CD4-positive, alpha-beta memory T cell (primary cell): Measurements from ENCODE around the gene SPAG8. TPM values are rescaled to one million over a fixed set of nuclear protein-coding genes. Genes with fewer than 3 reads are reported as not detected.

ENCODE experiments used
- CTCF ChIA-PET: fragments of 350-600 bp; sonication (Branson Sonifier 250); formaldehyde crosslinking; loops from one replicate; lab custom pipeline; 2021; ENCODE audit warnings: inconsistent platforms; ENCODE audit not compliant: partially characterized antibody; lab: Charles Lee
- POLR2A ChIA-PET: fragments of 350-600 bp; sonication (Branson Sonifier 250); formaldehyde crosslinking; loops from one replicate; lab custom pipeline; 2021; ENCODE audit not compliant: partially characterized antibody; lab: Charles Lee
- DNase-seq, 5 donors: peaks; one replicate each; pipeline versions ENCODE4 v3.0.0 to v3.0.0-alpha.2; 2020 to 2022; ENCODE audit warnings: mixed read lengths in 1 of 5
- H3K27ac ChIP-seq: one replicate; pipeline ENCODE4 v1.7.0; 2013; ENCODE audit warnings: low read depth, low read length
- H3K27me3 ChIP-seq: 2 replicates; pipeline ENCODE4 v1.7.0; 2013; ENCODE audit warnings: mild to moderate bottlenecking, low read length, moderate library complexity; ENCODE audit not compliant: insufficient read depth
- H3K36me3 ChIP-seq: 2 replicates; pipeline ENCODE4 v1.7.0; 2013; ENCODE audit warnings: mild to moderate bottlenecking, low read length, moderate library complexity; ENCODE audit not compliant: insufficient read depth
- H3K4me1 ChIP-seq: 2 replicates; pipeline ENCODE4 v1.7.0; 2013; ENCODE audit warnings: mild to moderate bottlenecking, low read length, moderate library complexity; ENCODE audit not compliant: insufficient read depth
- H3K4me3 ChIP-seq, 2 donors: one replicate each; pipeline ENCODE4 v1.7.0; 2013; ENCODE audit warnings: low read length in 2 of 2, mild to moderate bottlenecking in 1 of 2
- H3K9me3 ChIP-seq, 2 donors: one replicate each; pipeline ENCODE4 v1.7.0; 2013; ENCODE audit warnings: low read length in 2 of 2, control low read depth in 1 of 2; ENCODE audit not compliant: control insufficient read depth in 1 of 2
- H3K27ac Mint-ChIP-seq, 7 donors: one replicate each; pipeline ENCODE4 v1.8.0; 2020 to 2021; ENCODE audit warnings: mixed read lengths in 7 of 7, mild to moderate bottlenecking in 6 of 7, inconsistent platforms in 3 of 7, moderate library complexity in 3 of 7
- H3K27me3 Mint-ChIP-seq, 2 donors: one replicate each; pipeline ENCODE4 v1.8.0; 2020 to 2021; ENCODE audit warnings: mixed read lengths in 2 of 2
- H3K36me3 Mint-ChIP-seq, 2 donors: one replicate each; pipeline ENCODE4 v1.8.0; 2020 to 2021; ENCODE audit warnings: mixed read lengths in 2 of 2, inconsistent platforms in 1 of 2, mild to moderate bottlenecking in 1 of 2
- H3K4me1 Mint-ChIP-seq, 4 donors: one replicate each; pipeline ENCODE4 v1.8.0; 2020 to 2021; ENCODE audit warnings: mixed read lengths in 4 of 4, mild to moderate bottlenecking in 1 of 4
- H3K4me3 Mint-ChIP-seq, 8 donors: one replicate each; pipeline ENCODE4 v1.8.0; 2020 to 2021; ENCODE audit warnings: mixed read lengths in 8 of 8, mild to moderate bottlenecking in 7 of 8, moderate library complexity in 6 of 8, inconsistent platforms in 3 of 8
- H3K9me3 Mint-ChIP-seq, 8 donors: one replicate each; pipeline ENCODE4 v1.8.0; 2020 to 2021; ENCODE audit warnings: mixed read lengths in 8 of 8, mild to moderate bottlenecking in 5 of 8, inconsistent platforms in 3 of 8, moderate library complexity in 1 of 8
- intact Hi-C: fragments of 100-400 bp; cut with micrococcal nuclease; formaldehyde crosslinking; loops from one replicate; pipeline ENCODE4 v1.15.1; 2023
- polyA plus RNA-seq, 2 donors: library from polyadenylated mRNA; unstranded; fragments of 300-500 nt; fragmentation: Illumina TruSeq; gene quantifications; one replicate each; pipeline ENCODE4 v1.2.3, GENCODE V29; 2021
- total RNA-seq, 2 experiments: library from RNA; stranded (reverse); gene quantifications; one replicate each; pipeline ENCODE4 v1.2.3, GENCODE V29; 2021

The SPAG8 gene
- total and polyA plus RNA-seq, 4 experiments from 2014 or later = 1.0 to 5.7 (median 3.7) TPM

DNA sequence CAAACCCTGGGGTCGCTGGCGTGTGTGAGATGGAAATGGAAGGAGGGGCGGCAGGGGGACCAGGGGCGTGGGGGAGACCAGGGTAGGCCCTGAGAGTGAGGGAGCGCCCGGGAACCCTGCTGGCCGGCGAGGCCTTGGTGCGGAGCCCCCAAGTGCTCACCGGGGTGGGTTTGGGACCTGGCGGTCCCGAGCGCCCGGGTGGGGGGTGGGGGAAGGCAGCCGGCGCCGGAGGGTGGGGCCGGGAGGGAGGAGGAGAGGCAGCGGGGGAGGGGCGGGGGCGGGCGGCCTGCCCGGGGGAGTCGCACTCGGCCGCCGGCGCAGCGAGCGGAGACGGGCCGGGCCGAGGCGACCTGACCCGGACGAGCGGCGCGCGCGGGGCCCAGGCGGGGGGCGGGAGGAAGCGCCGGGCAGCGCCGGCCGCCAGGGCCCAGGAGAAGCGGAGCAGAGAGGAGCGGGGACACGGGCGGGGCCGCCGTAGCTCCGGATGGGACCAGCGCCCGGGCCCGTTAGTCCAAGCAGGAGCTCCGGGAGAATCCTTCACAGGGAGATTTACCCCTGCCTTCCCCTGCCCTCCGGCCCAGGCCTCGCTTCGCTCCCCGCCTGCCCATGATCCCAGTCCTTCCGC lies 20.7 kb downstream of the SPAG8 start, which contains the start of gene NPR2:
TSS of gene NPR2 (plus strand) at position 295 of the 625 bp plus-strand sequence. CDS start 818 bp downstream, outside the sequence.
- H3K4me3 ChIP-seq = no peak within 1 kb of the TSS
- POLR2A ChIA-PET = no interaction called here
- Mint-ChIP-seq H3K27me3 (no peaks in the 10 kb centered on the region), H3K27ac (peak within 1 kb of the TSS in 1 of 7 donors; percentile 27), H3K36me3 (peaks cover 16 to 23% of the 10 kb centered on the region in 2 donors), H3K4me3 (no peak within 1 kb of the TSS), H3K4me1 (peaks cover 7 to 12% (median 8%) of the 10 kb centered on the region in 4 donors), H3K9me3 (peaks cover 0 to 3% (median 0%) of the 10 kb centered on the region in 8 donors)
- CTCF ChIA-PET = interaction anchor here (1.3 to 1.8 kb wide), 2 partner anchors 87 to 91 kb away, joined by 4 to 10 read pairs; no protein-coding TSS in a partner anchor
- no peaks in the 10 kb centered on the region for H3K9me3 ChIP-seq
- no peaks in the 10 kb centered on the region for H3K4me1 ChIP-seq
- DNase-seq = no peak
- H3K27ac ChIP-seq = no peak within 1 kb of the TSS
- intact Hi-C loops = no loop called here
- H3K27me3 ChIP-seq = no peaks in the 10 kb centered on the region
- H3K36me3 ChIP-seq = peaks cover 6% of the 10 kb centered on the region

DNA sequence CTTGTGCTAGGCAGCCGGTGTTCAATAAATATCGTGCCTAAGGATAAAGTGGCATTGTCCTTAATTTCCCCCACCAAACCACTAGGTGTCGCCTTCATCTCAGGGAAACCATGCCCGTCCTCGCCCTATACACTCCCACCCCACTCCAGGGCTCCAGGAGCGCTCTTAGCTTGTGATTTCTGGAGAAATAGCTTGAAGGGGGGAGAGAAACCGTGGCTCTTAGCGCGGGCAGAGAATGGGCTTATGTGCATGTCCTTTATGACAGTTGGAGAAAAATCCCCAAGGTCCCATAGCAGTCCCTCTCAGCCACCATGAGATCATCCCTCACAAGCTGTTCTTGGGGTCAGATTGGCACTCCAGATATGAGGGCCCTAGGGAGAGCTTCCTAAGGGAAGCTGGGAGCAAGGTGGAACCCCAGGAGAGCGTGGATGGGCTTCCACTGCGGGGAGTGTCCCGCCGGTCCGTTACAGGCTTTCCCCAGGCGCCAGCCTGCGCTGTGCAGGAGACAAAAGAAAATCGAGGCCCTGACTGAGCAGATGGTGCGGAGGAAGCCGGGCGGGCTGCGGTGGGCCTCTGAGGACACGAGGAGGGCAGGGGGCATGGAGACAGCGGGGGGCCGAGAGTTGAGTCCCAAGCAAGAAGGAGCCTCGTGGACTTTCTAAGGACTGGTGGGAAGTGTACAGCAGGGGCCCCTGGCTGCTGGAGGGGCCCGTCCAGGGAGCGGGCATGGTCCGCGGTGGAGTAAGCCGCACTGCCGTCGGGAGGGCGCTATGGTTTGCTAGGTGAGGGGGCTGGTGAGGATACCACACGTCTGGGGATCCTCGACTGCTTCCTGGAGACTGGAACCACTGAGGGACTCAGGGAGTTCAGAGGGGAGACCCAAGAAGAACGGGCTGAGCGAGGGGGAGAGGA lies 21.4 kb downstream of the SPAG8 start:
- POLR2A ChIA-PET = interaction anchor here (1.2 to 1.5 kb wide), 4 partner anchors 36 to 143 kb away, joined by 3 to 7 read pairs (median 4); partner anchors contain the start of gene FAM221B
- CTCF ChIA-PET = interaction anchor here (0.6 to 4.0 kb wide), 38 partner anchors 8 to 233 kb away, joined by 3 to 108 read pairs (median 4); partner anchors contain the start of genes FAM221B, GBA2, HRCT1 and RGP1
- peak overlapping the region in 2 of 7 donors; percentile 27 to 47 for H3K27ac Mint-ChIP-seq

DNA sequence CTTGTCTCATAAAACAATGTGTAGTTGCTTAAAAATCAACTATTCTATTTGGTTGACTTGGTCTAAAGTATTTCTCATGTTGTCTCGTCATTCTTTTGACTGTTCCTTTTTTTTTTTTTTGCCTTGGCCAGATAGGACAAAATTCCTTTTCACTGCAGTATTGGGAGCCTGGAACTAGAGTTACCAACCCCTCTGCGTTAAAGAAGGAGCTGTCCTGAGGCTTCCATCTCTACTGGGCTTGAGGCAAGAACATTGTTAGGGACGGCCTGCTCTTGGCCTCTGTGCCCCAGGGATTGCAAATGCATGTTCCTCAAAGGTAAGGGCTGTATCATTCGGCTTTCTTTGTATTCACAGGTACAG lies 22.1 kb downstream of the SPAG8 start:
- Mint-ChIP-seq H3K27ac (peak overlapping the region in 1 of 7 donors; percentile 47), H3K9me3 (peaks cover 0 to 3% (median 0%) of the 10 kb centered on the region in 8 donors), H3K27me3 (no peaks in the 10 kb centered on the region), H3K4me1 (peaks cover 7 to 12% (median 10%) of the 10 kb centered on the region in 4 donors), H3K4me3 (no peak overlapping the region), H3K36me3 (peaks cover 26 to 32% of the 10 kb centered on the region in 2 donors)
- H3K4me3 ChIP-seq = no peak overlapping the region
- POLR2A ChIA-PET = interaction anchor here (1.2 to 1.5 kb wide), 4 partner anchors 36 to 142 kb away, joined by 3 to 7 read pairs (median 4); partner anchors contain the start of gene FAM221B
- no peak for DNase-seq
- no peaks in the 10 kb centered on the region for H3K9me3 ChIP-seq
- intact Hi-C loops = loop anchor here (1.0 kb wide), 2 partner anchors 36 to 92 kb away; no protein-coding TSS in a partner anchor
- no peaks in the 10 kb centered on the region for H3K4me1 ChIP-seq
- no peak overlapping the region for H3K27ac ChIP-seq
- no peaks in the 10 kb centered on the region for H3K27me3 ChIP-seq
- peaks cover 6% of the 10 kb centered on the region for H3K36me3 ChIP-seq
- CTCF ChIA-PET = interaction anchor here (0.6 to 4.0 kb wide), 40 partner anchors 8 to 234 kb away, joined by 3 to 108 read pairs (median 4); partner anchors contain the start of genes FAM221B, GBA2, HRCT1 and RGP1

More for the DNA sequence above, 21.4 kb downstream of the SPAG8 start:
- peaks cover 0 to 3% (median 0%) of the 10 kb centered on the region in 8 donors for H3K9me3 Mint-ChIP-seq
- H3K27me3 ChIP-seq = no peaks in the 10 kb centered on the region
- peaks cover 6% of the 10 kb centered on the region for H3K36me3 ChIP-seq
- H3K9me3 ChIP-seq = no peaks in the 10 kb centered on the region
- intact Hi-C loops = loop anchor here (1.0 kb wide), 2 partner anchors 36 to 92 kb away; no protein-coding TSS in a partner anchor
- H3K4me3 ChIP-seq = no peak overlapping the region
- H3K4me3 Mint-ChIP-seq = no peak overlapping the region
- H3K27ac ChIP-seq = no peak overlapping the region
- H3K36me3 Mint-ChIP-seq = peaks cover 23 to 31% of the 10 kb centered on the region in 2 donors
- no peaks in the 10 kb centered on the region for H3K4me1 ChIP-seq
- peak; percentile 58 to 69 (median 64) for DNase-seq
- H3K27me3 Mint-ChIP-seq = no peaks in the 10 kb centered on the region
- peaks cover 7 to 12% (median 9%) of the 10 kb centered on the region in 4 donors for H3K4me1 Mint-ChIP-seq

DNA sequence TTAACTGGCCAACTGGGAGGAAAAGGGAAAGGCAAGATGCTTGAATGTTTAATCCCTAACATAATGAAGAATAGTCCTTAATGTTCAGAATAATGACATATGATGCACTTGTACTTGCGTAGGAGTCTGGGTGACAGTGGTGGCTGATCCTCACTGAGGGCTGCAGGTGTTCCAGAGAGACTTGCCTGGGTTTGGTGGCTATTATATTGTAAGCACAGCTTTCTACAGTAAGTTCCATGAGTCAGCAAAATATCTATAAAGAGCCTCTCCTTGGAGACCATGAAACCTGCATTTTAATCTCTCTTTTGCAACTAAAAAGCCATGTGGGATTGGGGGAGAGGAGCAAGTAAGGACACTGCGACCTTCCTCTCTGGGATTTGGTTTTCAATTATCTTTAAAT lies 22.5 kb downstream of the SPAG8 start:
- intact Hi-C loops = no loop called here
- ChIA-PET CTCF (interaction anchor here (0.6 to 4.0 kb wide), 33 partner anchors 7 to 234 kb away, joined by 3 to 108 read pairs (median 5); partner anchors contain the start of genes FAM221B, HRCT1, SPAG8 and TMEM8B), POLR2A (interaction anchor here (1.2 to 1.5 kb wide), 4 partner anchors 37 to 142 kb away, joined by 3 to 7 read pairs (median 4); partner anchors contain the start of gene FAM221B)
- H3K36me3 Mint-ChIP-seq = peaks cover 29 to 36% of the 10 kb centered on the region in 2 donors
- peaks cover 6 to 12% (median 10%) of the 10 kb centered on the region in 4 donors for H3K4me1 Mint-ChIP-seq
- Histone ChIP-seq H3K9me3 (no peaks in the 10 kb centered on the region), H3K27ac (no peak overlapping the region), H3K4me1 (no peaks in the 10 kb centered on the region), H3K36me3 (peaks cover 6% of the 10 kb centered on the region), H3K27me3 (no peaks in the 10 kb centered on the region), H3K4me3 (no peak overlapping the region)
- no peak for DNase-seq
- peak overlapping the region in 1 of 7 donors; percentile 36 for H3K27ac Mint-ChIP-seq
- no peaks in the 10 kb centered on the region for H3K27me3 Mint-ChIP-seq
- peaks cover 0 to 3% (median 0%) of the 10 kb centered on the region in 8 donors for H3K9me3 Mint-ChIP-seq
- H3K4me3 Mint-ChIP-seq = no peak overlapping the region

DNA sequence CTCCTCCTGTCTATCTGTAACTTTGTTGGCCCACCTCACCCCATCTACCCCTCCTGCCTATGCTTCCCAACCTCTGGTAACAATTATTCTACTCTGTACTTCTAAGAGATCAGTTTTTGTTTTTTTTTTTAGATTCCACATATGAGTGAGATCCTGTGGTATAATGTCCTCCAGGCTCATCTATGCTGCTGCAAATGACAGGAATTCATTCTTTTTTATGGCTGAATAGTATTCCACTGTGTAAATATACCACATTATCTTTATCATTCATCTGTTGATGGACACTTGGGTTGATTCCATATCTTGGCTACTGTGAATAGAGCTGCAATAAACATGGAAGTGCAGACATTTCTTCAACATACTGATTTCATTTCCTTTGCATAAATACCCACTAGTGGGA lies 28.6 kb downstream of the SPAG8 start:
- intact Hi-C loops = no loop called here
- Histone ChIP-seq H3K27me3 (no peaks in the 10 kb centered on the region), H3K4me3 (no peak overlapping the region), H3K27ac (no peak overlapping the region), H3K9me3 (no peaks in the 10 kb centered on the region), H3K36me3 (peaks cover 13% of the 10 kb centered on the region), H3K4me1 (no peaks in the 10 kb centered on the region)
- peaks cover 43 to 48% of the 10 kb centered on the region in 2 donors for H3K36me3 Mint-ChIP-seq
- peaks cover 0 to 2% (median 0%) of the 10 kb centered on the region in 8 donors for H3K9me3 Mint-ChIP-seq
- POLR2A ChIA-PET = interaction anchor here (0.7 kb wide), 1 partner anchor 408 kb away, joined by 3 read pairs; no protein-coding TSS in a partner anchor
- CTCF ChIA-PET = no interaction called here
- no peak overlapping the region for H3K27ac Mint-ChIP-seq
- DNase-seq = no peak
- peaks cover 0 to 3% (median 3%) of the 10 kb centered on the region in 4 donors for H3K4me1 Mint-ChIP-seq
- no peak overlapping the region for H3K4me3 Mint-ChIP-seq
- H3K27me3 Mint-ChIP-seq = no peaks in the 10 kb centered on the region

DNA sequence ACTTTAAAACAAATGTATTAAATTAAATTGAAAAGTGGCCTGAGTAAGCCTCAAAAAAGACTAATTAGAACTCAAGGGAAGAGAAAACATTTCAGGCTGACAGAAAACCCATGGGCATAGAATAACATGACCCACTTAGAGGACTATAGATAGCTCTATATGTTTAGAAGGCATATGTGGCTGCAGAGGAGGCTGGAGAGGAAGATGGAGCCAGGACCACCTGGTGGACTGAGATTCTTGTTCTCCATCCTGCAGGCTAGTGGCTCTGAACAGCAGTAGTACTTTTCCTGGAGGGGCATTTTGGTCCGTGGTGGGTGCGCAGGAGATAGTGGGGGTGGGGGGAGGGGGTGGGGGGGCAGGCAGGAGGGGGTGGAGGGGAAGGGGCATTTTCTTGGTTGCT lies 31.0 kb downstream of the SPAG8 start:
- POLR2A ChIA-PET = no interaction called here
- CTCF ChIA-PET = interaction anchor here (1.2 kb wide), 1 partner anchor 9 kb away, joined by 6 read pairs; no protein-coding TSS in a partner anchor

More for the DNA sequence above, 31.0 kb downstream of the SPAG8 start:
- Histone ChIP-seq H3K27me3 (no peaks in the 10 kb centered on the region), H3K36me3 (peaks cover 6% of the 10 kb centered on the region), H3K9me3 (no peaks in the 10 kb centered on the region), H3K27ac (no peak overlapping the region), H3K4me1 (no peaks in the 10 kb centered on the region), H3K4me3 (no peak overlapping the region)
- H3K9me3 Mint-ChIP-seq = peaks cover 0 to 2% (median 0%) of the 10 kb centered on the region in 8 donors
- H3K4me1 Mint-ChIP-seq = peaks cover 0 to 5% (median 3%) of the 10 kb centered on the region in 4 donors
- H3K4me3 Mint-ChIP-seq = no peak overlapping the region
- H3K36me3 Mint-ChIP-seq = peaks cover 33 to 36% of the 10 kb centered on the region in 2 donors
- DNase-seq = no peak
- intact Hi-C loops = no loop called here
- H3K27ac Mint-ChIP-seq = no peak overlapping the region
- H3K27me3 Mint-ChIP-seq = no peaks in the 10 kb centered on the region
